Endometrium (tissue), 2 donors: ENCODE results near the gene CREB3L1.

ENCODE experiments used
- FAIRE-seq: peaks from 2 replicates; lab custom pipeline; 2012; peaks lifted over from hg19 to GRCh38; lab: Jason Lieb, UNC
- donor health status: control.
- donor health status: control.

The CREB3L1 gene

GRCh38 chr11:46345131-46345597 lies 67.7 kb downstream of the CREB3L1 start:
- FAIRE-seq: no peak

DNA sequence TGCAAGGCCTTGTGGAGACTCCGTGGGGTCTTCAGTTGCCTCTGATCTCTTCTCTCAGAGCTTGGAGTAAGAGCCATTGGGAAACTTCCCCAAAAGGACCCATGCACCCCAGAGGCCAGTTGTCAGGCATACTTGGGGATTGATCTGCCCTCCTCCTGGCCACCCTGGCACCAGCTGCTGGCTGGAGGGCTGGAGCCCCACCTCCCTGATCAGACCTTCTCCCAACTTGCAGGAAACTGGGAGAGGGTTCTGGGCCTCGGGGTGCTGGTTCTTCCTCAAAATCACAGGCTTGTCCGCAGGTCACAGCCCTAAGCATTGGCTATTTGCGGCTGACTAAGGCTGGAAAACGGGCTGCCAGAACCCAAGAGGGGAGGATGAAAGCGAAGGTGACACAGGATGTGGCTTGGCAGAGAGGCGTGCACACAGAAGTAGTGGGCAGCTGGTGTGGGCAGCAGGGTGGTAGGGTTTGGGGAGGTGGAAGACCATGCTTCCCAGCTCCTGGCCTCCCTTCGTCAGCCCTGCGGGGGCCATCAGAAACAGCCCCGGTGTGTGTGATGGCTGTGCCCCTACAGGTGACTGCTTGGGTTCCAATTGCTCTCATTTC lies 68.5 kb downstream of the CREB3L1 start:
- FAIRE-seq: no peak

GRCh38 chr11:46346886-46347636 lies 69.6 kb downstream of the CREB3L1 start, which contains the start of gene DGKZ:
TSS of gene DGKZ (plus strand) at chr11:46347463. CDS start at chr11:46347660, 197 bp downstream.
- FAIRE-seq: no peak

DNA sequence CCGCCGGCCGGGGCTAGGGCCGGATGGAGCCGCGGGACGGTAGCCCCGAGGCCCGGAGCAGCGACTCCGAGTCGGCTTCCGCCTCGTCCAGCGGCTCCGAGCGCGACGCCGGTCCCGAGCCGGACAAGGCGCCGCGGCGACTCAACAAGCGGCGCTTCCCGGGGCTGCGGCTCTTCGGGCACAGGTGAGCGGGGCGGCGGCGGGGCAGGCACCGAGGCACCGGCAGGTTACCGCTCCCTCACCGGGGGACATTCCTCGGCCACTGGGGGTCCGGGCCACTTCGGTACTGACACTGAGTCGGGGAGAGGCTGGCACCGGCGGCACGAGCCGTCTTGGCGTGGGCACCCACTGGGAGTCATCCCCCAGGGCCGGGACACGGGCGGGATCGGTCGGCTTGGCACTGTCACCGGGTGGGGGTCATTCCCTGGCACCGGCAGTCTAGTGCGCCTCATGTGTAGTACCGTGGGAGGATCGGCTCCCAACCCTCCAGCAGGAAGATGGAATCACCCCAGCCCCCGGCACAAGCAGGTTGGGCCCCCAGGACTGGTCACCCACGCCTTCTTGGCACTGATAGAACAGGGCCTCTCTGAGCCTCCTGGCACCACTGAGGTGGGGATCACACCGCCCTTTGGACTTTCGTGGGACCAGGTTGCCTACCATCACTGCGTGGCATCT lies 70.3 kb downstream of the CREB3L1 start:
- no peak for FAIRE-seq

GRCh38 chr11:46348566-46349401 lies 71.3 kb downstream of the CREB3L1 start:
- no peak for FAIRE-seq

- no peak for FAIRE-seq
Measured at GRCh38 chr11:46350695-46351094, 73.2 kb downstream of the CREB3L1 start.

GRCh38 chr11:46351148-46351547 lies 73.7 kb downstream of the CREB3L1 start:
- FAIRE-seq: no peak

- FAIRE-seq: no peak
Measured at GRCh38 chr11:46351606-46352005, 74.1 kb downstream of the CREB3L1 start.

GRCh38 chr11:46352063-46352841 lies 74.8 kb downstream of the CREB3L1 start:
- no peak for FAIRE-seq

DNA sequence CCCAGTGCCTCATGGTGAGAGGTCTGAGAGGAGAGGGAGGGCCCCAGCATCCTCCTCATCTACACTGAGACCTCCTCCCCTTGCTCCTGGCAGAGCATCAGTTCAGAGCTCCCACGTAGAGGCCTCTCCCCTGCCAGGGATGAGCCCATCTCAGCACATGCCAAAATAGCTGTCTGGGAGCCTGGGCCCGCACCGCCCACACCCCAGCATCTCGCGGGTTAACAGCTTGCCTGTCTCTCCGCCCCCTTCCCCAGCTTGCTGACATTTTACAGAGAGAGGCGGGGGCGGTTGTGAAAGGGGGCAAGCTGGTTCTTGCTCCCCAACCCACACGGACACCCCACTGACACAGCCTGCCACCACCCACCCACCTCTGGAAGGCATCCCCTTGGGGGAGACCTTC lies 76.2 kb downstream of the CREB3L1 start:
- FAIRE-seq: no peak

- FAIRE-seq: no peak
Measured at GRCh38 chr11:46356924-46357482, 79.5 kb downstream of the CREB3L1 start.

- FAIRE-seq: no peak
Measured at GRCh38 chr11:46357483-46357936, 80.0 kb downstream of the CREB3L1 start.

DNA sequence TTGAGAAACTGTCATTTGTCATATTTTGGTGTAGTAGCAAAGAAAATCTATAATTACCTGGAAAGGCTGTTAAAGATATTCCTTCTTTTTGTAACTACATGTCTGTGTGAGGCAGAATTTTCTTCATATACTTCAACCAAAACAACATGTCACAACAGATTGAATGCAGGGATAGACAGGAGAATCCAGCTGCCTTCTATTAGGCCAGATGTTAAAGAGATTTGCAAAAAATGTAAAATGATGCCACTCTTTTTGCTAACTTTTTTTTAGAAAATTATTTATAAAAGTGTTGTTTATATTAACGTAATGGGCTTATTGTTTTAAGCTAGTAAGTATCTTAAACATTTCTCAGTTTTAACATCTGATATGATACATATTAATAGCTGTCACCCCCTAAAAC lies 82.5 kb downstream of the CREB3L1 start:
- FAIRE-seq: no peak

GRCh38 chr11:46360878-46361277 lies 83.4 kb downstream of the CREB3L1 start:
- no peak for FAIRE-seq

DNA sequence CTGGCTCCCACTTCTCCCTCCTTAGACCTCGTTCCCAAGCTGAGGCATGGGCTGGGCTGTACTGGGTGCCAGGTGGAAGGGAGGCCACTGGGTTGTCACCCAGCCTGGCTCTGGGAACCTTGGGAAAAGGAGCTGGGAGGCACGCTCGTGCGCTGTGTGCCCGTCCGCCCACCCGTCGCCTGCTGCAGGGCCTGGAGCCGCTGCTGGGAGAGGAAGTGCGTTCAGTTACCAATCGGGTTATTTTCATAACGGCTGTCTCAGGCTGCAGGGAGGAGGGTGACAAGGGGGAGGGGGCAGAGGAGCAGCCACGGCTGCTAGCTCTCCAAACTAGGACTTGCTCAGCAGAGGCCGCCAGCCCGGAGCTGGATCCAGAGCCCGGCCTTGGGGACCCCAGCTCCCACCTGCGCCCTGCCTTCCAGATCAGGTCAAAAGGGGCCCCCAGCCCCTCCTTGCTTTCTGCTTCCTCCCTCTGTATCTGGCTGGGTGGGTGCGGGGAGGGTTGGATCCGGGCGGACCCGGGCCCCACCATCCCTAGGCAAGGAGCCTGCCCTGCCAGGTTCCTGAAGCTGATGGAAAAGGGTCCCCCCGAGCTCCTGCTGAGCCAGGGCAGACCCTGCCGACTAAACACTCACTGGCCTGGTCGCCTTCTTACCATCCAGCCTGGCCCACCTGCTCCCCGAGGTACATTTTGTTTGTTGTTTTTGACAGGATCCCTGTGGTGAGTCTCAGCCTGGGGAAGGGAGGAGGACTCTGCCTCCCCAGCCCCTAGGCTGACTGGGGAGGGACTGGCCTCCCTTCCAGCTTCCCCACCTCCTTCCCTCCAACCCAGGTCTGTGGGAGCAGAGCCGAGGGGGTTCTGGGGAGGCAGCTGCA lies 84.1 kb downstream of the CREB3L1 start:
- no peak for FAIRE-seq

DNA sequence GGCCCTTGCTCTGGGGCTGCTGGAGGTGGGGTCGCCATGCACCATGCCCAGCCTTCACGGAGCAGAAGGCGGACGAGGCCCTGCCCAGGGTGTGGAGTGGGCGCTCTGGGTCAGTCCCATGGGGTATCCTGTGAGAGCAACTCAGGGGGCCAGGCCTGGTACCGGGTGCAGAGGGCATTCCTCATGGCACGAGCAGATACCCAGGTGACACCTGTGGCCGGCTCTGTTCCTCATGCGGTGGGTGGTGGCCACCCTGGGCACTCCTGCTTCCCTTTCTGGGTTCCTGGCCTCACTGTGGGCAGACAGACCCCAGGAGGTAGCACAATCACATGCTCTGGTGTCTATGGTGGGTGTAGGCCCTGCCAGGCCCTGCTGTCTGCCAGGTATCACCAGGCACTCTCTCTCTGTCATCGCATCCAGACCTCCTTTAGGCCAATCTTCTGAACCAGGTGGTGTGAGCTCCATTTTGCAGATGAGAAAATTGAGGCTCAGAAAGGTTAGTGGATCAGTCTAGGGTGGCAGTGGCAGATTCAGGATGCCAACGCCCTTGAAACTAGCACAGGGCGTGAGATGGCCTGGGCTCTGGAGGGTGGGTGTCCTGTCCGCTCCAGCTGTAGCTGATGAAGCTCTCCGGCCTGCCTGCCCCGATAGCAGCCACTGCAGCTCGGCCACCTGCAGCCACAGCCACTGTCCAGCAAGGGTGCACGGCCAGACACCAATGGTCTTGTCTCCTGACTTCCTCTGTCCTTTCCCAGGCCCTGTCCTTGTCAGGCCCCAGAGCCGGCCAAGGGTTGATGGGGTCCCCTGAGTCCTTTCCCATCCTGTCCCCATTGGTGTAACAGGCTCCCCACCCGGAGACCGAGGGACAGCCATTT lies 84.9 kb downstream of the CREB3L1 start:
- FAIRE-seq: no peak

DNA sequence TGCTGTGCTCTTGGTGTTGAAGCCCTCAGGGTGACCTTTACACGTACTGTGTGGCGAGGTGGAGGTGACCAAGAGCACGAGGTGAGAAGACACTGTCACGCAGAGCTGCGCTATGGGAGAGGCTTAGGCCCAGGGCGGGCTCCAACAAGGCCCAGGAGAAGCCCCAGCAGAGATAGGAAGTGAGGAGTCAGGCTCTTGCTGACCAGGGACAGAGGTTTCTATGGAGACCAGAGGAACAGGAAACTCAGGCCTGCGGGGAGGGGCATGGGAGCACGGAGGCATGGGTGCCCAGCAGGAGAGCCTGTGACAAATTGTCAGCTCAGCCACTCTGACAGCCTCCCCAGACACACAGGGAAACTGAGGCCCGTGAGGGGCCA lies 85.6 kb downstream of the CREB3L1 start:
- no peak for FAIRE-seq

DNA sequence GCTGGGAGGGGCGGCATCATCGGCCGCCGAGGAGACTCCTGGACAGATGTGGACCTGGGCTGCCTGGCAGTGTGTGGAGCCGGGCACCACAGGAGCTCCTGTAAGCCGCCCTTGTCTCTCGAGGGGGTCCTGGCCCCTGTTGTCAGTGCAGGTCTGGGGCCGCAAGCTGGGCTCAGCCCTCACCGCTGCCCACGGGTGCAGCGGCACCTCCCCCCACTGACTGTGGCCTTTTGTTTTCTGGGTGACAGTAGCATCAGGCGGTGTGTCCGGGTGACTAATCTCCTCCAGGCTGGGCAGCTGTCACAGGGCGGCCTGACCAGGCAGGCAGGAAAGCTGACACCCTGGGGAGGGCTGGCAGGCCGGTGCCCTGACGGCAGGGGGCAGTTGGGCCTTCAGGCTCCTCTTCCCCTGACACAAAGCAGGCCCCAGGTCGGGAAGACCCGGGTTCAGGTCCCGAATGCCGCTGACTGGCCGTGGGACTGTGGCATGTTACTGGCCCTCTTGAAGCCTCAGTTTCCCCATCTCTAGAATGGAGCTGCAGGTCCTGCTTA lies 86.1 kb downstream of the CREB3L1 start:
- FAIRE-seq: no peak

GRCh38 chr11:46364056-46364455 lies 86.6 kb downstream of the CREB3L1 start:
- FAIRE-seq: no peak
